ENCODE data around the gene GATM. TPM values are rescaled to one million over a fixed set of nuclear protein-coding genes. Genes with fewer than 3 reads are reported as not detected.
"Not testable (repeated sequence)": the region's sequence is repeated elsewhere in the genome, so short reads cannot be mapped to it uniquely, and the experiment has no call there.

GATM gene
- total RNA-seq, 1 donor from 2014 or later, result 251 TPM

- DNase-seq (ENCODE audit: low spot score), result no peak
These were observed 9.2 kb upstream of the GATM start for GRCh38 chr15:45387380-45388007.

GRCh38 chr15:45386974-45387373 lies 8.6 kb upstream of the GATM start:
- peak; percentile 38 for DNase-seq (ENCODE audit: low spot score)

GRCh38 chr15:45386420-45386819 lies 8.1 kb upstream of the GATM start:
- DNase-seq (ENCODE audit: low spot score), result peak; percentile 59

GRCh38 chr15:45385590-45385989 lies 7.2 kb upstream of the GATM start:
- no peak for DNase-seq (ENCODE audit: low spot score)

GRCh38 chr15:45384700-45385099 lies 6.4 kb upstream of the GATM start:
- DNase-seq (ENCODE audit: low spot score), result no peak

- DNase-seq (ENCODE audit: low spot score), result no peak
These were observed 544 bp upstream of the GATM start for GRCh38 chr15:45378913-45379262.

- peak; percentile 57 for DNase-seq (ENCODE audit: low spot score)
These were observed 665 bp downstream of the GATM start for GRCh38 chr15:45377609-45378148.

- DNase-seq (ENCODE audit: low spot score), result no peak
These were observed 1.3 kb downstream of the GATM start for GRCh38 chr15:45376967-45377608.

GRCh38 chr15:45376300-45376928 lies 1.9 kb downstream of the GATM start:
- DNase-seq (ENCODE audit: low spot score), result no peak

GRCh38 chr15:45375836-45376235 lies 2.5 kb downstream of the GATM start:
- DNase-seq (ENCODE audit: low spot score), result no peak

- DNase-seq (ENCODE audit: low spot score), result no peak
These were observed 4.4 kb downstream of the GATM start for GRCh38 chr15:45373976-45374375.

- DNase-seq (ENCODE audit: low spot score), result no peak
These were observed 6.0 kb downstream of the GATM start for GRCh38 chr15:45372041-45372995.

- no peak for DNase-seq (ENCODE audit: low spot score)
These were observed 6.8 kb downstream of the GATM start for GRCh38 chr15:45371546-45371945.

- not testable (repeated sequence) for DNase-seq (ENCODE audit: low spot score)
These were observed 8.3 kb downstream of the GATM start for GRCh38 chr15:45370042-45370441.

- DNase-seq (ENCODE audit: low spot score), result not testable (repeated sequence)
These were observed 11.1 kb downstream of the GATM start for GRCh38 chr15:45367222-45367621.

GRCh38 chr15:45364271-45364670 lies 14.1 kb downstream of the GATM start:
- no peak for DNase-seq (ENCODE audit: low spot score)

- peak; percentile 15 for DNase-seq (ENCODE audit: low spot score)
These were observed 14.5 kb downstream of the GATM start for GRCh38 chr15:45363801-45364200.

- DNase-seq (ENCODE audit: low spot score), result no peak
These were observed 15.0 kb downstream of the GATM start for GRCh38 chr15:45363334-45363733.

GRCh38 chr15:45362419-45362818 lies 15.9 kb downstream of the GATM start:
- no peak for DNase-seq (ENCODE audit: low spot score)

GRCh38 chr15:45361878-45362277 lies 16.5 kb downstream of the GATM start:
- no peak for DNase-seq (ENCODE audit: low spot score)

GRCh38 chr15:45355860-45356259 lies 22.5 kb downstream of the GATM start:
- DNase-seq (ENCODE audit: low spot score), result no peak

- DNase-seq (ENCODE audit: low spot score), result no peak
These were observed 23.6 kb downstream of the GATM start for GRCh38 chr15:45354711-45355110.

All from umbilical cord (tissue), 2 donors.